ENCODE results near the gene METAP1D.
"Not testable (repeated sequence)": the region's sequence is repeated elsewhere in the genome, so short reads cannot be mapped to it uniquely, and the experiment has no call there.

METAP1D gene

DNA sequence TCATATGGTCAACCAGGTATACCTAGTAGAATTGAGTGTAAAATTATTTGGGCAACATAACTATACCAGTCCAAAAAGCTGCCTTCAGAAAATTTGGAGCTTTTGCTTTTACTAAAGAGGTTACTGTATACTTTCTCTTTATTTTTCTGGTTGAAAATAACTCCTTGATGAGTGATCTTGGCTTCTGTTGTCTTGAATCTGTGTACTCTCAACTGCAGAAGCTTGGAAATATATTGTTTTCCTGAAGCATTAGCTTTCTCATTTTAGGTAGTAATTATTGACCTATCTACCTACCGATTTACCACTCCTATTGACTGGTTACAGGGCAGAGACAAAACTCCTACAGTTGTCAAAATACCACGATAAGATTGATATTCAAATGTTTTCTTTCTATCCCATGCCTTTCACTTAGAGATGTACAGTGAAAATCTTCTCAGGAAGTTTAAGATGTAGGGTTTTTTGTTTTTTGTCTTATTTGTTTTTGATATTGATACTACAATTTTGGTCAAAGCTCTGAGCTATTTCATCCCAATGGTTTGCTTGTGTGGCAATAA lies 49.9 kb downstream of the METAP1D start:
- DNase-seq, result no peak

DNA sequence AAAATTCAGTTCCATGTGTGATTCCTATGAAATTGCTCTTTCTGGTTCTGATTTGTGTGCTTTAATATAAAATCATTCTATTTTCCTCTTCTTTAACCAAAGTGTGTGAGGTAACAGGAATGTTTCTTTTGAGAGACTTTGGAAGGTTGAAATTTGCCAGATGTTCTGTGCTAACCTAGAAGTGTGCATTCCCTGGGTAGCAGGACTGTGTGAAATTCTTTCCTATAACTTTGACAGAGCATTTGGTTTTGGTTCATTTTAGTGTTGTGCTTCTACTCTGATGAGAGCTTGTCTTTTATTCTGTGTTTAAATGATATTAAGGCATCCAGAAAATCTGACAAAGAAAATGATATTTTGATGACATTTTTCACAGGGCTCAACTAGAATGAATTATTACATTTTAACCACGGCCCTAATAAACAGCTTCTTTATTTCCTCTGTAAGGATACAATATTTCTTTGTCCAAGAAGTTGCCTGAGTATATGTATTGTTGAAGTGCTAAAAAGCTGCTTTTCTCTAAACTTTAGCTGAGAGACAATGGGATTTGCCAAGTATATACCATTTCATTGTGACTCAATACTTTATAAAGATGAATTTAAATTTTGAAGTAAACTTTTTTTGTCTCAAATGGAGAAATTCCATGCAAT lies 50.8 kb downstream of the METAP1D start:
- no peak for DNase-seq

DNA sequence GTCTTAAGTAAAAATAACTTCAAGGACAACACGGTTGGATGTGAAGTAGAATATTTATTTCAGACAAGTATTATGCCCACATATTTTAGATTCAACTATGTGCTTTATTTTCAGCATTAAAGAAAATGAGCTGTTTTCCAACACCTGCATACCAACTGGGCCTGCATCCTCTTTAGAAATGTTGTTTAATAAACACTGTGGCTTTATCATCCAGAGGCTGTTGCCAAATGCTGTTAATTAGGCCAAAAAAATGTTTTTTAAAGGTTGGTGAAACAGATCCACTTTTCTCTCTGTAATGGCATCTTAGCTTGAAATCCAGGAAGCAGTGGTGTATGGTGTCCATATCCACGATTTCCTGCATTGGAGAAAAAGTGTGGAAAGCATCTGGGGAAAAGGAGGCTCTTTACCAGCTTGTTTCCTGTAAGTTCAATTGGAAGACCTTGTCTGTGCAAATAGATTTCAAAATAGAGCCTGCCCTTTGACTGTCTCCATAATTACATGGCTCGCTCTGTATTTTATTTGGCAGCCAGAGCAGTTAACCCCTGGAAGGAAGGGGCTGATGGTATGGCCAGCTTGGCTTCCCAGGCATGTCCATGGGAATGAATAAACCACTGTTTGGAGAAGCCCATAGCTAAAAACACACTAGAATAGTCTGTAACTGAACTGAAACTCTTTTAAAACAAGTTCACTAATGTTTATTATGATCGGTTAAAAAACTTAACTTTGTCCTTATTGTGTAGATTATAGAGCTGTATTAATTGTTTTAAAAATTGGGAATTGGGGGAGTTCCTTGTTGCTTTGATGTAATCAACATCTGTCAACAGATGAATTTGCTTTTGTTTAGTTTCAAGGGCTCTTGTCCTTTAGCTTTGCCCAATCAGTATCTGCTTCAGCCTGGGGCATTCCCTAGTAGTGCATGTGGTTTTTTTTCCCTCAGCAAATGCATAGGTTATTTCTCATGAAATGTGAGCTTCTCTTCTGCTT lies 52.5 kb downstream of the METAP1D start:
- no peak for DNase-seq

DNA sequence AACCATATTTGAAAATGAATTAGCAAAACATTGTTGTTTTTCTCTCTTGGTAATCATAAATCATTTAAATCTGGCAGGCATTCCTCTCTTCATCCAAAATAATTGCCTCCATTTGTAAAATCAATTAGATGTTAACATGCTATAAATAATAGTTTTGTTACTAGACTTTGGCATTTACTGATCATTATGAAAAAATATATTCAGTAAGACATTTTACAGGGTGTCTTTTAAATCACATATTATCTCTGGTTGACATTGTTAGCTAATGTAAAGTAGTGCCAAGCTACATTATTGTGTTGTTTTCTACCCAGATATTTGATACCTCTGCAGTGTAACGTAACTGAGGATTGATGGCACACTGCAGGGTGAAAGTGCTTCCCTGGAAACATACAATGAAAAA lies 53.7 kb downstream of the METAP1D start:
- no peak for DNase-seq

DNA sequence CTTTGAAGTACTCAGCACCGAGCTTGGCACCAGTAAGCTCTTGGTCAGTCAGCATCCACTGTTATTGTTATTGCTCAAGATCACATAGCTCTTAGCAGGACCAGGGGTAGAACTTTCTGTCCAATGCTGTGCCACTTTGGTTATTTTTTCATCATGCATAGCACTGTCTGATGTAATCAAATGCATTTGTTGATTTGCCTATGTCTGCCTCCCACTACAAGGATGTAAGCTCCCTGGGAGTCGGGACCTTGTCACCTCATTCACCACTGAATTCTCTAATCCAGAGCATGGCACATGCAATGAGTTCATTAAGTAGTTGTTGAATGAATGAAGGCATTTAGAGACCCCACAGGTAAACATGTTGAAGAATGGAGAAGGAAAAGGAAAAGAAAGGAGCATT lies 56.5 kb downstream of the METAP1D start:
- DNase-seq, result no peak

DNA sequence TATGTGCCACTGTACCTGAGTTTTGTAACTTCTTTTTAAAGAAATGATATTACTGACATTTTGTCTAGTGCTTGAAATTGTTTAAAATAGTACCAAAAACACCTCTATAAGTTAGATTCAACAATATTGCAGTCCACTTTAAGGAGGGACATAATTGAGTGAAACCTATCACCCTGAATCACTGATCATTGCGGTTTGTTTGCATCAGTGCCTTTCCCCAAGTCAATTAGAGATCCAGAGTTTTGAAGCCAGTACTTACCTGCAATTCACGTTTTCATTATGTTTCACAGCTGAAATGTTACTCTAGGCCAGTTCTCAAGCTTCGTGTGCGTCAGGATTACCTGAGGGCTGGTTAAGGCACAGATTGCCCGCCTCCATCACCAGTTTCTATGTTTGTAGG lies 58.9 kb downstream of the METAP1D start:
- DNase-seq, result no peak

DNA sequence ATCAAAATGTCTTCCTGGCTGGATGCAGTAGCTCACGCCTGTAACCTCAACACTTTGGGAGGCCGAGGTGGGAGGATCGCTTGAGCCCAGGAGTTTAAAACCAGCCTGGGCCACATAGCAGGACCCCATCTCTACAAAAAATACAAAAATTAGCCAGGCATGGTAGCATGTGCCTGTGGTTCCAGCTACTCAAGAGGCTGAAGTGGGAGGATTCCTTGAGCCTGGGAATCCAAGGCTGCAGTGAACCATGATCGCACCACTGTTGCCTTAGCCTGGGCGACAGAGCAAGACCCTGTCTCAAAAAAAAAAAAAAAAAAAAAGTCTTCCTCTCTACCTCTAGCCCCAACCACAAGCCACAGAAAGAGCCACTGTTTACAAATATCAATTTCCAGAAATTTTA lies 60.4 kb downstream of the METAP1D start:
- DNase-seq, result not testable (repeated sequence)

DNA sequence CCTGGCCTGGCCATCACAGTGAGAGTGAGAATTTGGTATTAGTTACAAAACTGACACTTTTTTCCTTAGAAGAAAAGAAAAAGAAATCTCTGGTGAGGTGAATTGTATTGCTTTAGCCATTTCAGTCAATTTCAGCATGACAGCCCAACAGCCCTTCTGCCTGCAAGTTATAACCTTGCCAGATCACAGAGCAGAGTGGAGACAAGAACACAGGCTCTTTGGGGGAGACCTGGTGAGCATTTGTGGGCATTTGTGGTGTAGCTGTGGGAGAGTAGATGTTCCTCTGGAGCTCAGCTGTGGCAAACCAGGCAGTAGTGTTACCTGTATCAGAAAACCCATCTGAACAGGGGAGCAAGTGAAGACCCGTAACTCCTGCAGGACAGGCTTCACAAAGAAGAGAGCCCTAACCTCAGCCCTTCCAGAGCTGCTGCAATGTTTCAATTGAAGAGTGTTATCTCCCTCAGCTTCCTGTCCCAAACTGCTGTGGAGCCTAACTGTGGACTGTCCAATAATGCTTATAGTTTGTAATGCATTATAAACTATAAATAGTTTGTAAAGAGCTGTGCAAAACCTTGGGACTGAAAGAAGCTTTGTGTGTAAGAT lies 62.8 kb downstream of the METAP1D start:
- no peak for DNase-seq

DNA sequence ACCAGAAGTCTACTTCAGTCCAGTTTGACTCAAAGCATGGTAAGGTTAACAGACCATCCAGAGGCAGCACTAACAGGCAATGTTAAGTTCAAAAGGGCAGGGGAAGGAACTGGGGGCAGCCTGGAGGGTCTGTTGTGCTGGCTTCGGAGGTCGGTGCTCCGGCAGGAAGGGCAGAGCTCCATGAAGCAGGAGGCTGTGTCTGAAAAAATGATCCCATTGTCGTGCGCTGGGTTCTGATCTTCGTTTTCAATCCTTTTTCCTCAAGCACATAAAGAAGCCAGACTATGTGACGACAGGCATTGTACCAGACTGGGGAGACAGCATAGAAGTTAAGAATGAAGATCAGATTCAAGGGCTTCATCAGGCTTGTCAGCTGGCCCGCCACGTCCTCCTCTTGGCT lies 63.7 kb downstream of the METAP1D start:
- no peak for DNase-seq

DNA sequence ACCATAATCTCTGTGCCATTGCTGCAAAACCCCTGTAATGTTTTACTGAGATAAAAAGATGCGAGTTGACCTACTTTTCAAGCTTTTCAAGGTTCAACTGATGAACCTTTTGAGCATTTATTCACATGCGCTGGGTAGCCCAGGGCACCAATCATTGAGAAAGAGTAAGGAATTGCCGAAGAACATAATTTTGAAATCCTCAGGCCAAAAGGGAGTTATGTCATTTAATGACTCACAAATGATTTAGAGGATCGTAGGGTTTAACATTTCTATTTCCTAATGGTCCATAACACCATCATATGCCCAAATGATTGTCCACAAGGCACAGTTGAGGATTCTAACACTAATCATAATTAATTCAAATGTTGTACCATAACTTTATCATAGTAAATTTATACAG lies 65.4 kb downstream of the METAP1D start:
- no peak for DNase-seq

DNA sequence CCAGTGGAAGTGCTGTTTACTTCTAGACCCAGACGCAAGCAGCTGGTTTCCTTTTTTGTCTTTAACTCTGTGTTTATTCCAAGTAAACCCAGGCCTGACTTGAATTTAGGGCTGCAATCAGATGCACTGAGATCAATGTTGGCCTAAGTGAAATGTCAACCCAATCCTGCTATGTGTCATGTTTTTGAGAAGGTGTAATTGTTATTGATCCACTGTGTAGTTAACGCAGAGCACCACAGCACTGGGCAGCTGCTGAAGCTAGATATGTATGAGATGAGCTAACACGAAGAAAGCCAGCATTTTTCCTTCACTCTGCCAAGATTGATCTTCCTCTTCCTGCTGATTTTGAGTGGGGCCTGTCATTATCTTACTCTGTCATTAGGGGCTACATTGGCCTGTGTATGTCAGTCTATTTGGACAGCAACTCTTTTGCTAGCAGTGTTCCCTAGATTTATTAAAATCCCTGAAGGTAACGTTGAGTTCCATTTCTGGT lies 66.7 kb downstream of the METAP1D start:
- DNase-seq, result no peak

DNA sequence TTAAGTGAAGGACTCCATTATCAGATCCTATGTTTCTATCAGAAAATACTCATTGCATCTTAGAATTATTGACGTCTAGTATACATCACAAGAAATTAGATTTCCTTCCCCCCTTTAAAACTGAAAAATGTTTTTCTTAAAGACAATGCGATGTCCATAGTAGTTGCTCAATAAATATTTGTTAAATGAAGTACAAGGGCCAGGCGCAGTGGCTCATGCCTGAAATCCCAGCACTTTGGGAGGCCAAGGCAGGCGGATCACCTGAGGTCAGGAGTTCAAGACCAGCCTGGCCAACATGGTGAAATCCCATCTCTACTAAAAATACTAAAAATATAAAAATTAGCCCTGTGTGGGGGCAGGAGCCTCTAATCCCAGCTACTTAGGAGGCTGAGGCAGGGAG lies 68.2 kb downstream of the METAP1D start:
- DNase-seq, result not testable (repeated sequence)

DNA sequence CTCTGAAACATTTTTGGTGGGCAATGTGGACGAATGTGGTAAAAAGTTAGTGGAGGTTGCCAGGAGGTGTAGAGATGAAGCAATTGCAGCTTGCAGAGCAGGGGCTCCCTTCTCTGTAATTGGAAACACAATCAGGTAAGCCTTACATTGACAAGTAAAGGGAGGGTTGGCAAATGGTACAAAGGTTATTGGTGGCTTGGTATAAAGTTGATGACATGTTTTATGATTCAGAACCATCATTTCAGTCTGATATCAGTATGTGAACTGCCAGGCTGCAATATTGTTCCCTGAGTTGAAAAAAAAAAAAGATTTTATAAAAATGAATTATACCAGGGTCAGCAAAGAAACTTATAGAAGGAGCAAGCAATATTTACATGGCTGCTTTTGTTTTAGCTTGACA lies 71.2 kb downstream of the METAP1D start:
- no peak for DNase-seq

DNA sequence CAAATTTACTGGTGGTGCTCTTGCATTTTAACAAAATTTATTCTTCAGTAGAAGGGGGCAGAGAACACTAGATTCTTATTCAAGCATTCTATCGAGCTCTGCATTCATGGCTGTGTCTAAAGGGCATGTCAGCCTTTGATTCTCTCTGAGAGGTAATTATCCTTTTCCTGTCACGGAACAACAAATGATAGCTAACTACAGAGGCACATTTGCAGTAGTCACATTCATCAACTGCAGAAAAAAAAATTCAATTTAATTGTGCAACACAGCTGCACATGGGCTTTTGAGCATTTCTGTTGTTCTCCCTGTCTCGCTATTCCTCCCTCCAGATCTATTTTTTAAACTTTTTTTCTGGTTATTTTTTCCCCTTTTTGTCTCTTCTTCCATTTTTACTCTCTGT lies 72.5 kb downstream of the METAP1D start:
- no peak for DNase-seq

DNA sequence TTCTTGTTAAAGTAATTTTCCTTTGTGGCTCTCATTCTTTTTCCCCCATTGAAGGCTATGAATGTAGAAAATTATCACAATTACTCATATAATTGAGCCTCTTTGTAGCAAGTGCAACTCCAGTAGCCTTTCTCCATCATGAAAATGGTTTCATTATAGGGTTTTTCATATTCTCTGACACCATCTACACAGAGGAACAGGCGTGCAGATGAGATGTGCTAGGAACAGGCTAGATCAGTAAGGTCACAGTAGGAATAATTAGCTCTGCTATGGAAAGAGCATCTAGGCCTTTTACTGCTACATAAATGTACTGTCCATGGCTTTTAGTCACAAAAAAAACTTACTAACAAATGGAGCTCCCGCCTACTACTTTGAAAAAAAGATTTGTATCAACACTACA lies 73.0 kb downstream of the METAP1D start:
- DNase-seq, result no peak

DNA sequence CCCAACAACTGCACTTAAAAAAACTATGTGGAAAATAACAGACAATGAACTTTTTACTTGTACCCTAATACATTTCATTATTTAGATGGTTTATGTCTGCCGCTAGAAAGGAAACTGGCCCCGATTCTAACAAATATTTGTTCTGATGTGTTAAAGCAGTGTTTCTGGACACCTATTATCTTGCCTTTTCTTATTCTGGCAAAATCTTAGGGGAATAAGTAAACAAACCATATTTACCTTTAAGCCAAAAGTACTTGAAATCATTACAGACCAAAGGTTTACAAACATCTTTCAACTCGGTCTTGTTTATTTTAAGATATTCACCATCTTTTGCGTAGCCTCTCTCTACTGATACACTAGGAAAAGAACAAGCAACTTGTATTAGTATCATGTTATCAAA lies 73.8 kb downstream of the METAP1D start:
- DNase-seq, result no peak

DNA sequence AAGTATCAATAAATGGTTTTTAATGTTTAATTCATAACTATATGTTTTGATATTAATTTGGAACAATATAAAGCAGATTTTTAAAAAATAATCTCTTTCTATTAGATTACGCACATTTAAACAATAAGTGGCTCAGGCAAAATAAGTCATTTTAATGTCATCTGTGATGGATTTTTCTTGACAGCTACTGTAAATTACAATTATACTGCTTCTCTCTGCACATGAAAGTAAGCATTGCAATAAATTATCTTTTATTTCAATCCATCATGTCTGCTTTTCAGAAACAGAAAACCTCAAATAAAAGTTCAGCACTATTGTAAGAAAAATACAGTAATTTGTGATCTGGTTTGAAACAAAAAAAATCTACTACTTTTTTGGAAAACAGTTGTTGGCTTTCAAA lies 74.5 kb downstream of the METAP1D start:
- no peak for DNase-seq

DNA sequence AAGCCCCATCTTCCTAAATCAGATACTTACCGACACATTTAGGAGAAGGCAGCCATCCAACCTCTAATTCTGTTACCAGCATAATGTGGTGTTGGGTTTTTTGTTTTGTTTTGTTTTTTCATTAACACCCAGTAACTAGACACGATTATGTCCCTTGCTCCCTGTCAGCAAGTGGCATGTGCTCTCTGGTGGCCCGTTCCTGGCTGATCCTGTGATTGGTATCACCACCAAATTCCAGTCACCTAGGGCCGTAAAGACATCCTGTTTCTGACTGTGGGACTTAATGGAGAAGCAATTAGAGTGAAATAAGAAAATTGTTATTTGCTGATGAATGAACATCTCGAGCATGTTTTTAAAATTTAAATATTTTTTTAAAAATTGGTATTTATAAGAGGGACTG lies 79.7 kb downstream of the METAP1D start:
- no peak for DNase-seq

DNA sequence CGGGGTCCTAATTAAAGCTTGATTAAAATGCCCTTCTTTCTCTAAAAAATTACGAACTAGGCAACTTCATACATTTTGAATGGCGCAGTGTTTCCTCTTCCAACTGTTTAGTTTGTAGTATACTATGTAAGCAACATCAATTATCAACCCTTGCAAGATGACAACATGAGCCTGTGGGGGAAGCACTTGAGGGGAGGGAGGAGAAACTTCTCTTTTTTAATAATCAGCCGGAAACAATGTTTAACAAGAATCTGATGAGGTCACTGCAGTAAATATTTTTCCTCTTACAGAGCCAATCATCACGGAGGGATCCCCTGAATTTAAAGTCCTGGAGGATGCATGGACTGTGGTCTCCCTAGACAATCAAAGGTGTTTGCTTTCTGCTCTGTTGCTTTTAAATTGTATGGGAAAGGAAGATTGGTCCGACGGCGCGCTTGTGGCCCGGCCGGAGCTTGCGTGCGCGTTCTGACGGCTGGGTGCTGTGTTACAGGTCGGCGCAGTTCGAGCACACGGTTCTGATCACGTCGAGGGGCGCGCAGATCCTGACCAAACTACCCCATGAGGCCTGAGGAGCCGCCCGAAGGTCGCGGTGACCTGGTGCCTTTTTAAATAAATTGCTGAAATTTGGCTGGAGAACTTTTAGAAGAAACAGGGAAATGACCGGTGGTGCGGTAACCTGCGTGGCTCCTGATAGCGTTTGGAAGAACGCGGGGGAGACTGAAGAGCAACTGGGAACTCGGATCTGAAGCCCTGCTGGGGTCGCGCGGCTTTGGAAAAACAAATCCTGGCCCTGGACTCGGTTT lies 80.3 kb downstream of the METAP1D start:
- DNase-seq, result no peak

DNA sequence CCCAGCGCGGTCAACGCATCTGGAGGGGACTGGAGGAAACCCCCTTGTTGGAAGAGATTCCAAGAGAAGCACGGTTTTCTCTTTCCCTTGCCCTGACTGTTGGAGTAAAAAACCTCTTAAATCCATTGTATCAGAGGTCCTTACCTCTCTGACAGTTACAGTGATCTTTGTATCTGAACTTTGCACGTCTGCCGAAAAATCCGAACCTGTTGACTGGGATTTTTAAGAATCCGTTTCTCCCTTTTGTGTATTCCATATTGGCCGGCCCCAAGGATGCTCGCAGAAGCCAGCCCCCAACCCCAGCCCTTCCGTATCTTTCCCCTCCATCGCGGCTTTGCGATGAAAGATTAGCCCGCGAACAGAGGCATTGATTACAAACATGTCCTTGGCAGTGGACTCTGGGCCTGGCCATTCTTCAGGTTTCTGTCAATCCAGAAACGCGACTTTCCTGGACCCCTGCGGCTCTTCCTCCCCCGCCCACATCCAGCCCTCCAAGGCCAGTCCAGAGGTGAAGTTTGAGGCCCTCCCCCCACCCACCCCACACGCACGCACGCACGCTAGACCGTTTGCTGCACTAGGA lies 81.0 kb downstream of the METAP1D start:
- no peak for DNase-seq

DNA sequence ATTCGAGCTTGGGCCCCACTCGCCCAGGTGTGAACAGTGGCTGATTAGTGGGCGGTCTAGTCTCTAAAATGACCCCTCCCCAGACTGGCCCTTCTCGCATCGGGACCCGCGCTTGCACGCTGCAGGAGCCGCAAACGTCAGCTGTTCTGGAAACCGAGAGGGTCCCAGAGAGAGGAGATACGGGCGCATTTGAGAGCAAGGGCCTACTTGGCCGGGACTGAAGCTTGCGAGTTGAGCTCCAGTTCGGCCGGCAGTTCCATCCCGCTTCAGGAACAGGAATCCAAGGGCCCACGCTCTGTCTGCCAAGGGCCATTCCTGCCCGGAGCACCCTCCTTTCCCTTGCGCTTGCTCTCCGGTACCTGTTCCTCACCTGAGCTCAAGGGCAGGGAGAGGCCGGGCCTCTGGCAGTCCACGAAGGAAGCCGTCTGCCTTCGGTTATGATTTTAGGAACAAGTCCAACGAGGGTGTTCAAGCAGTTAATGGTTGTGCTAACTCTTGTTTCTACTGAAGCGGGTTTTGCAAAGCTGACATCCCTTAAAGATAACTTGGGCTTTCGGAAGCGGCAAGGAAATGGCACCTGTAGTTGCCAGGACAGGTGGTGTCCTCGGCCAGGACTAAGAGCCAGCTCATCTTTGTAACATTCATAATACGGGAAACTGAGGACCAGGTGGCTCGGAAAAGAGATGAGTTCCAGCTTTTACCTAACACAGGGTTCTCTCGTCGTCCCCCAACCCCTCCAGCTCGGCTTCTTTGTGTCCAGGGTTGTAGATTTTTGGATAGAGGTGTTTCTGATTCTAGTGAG lies 81.7 kb downstream of the METAP1D start:
- DNase-seq, result no peak
